Upper lobe of left lung (tissue), 4 donors: ENCODE results near the gene SFSWAP.

ENCODE experiments used
- CTCF ChIP-seq, 6 experiments: fragments of 450-650 bp in 4 of 6; fragments of 200-600 bp in 2 of 6; sonication (generic) in 2 of 6; IDR thresholded peaks; one replicate each; pipeline ENCODE4 v1.5.1; 2016 to 2019; ENCODE audit warnings: antibody characterized with exemption in 6 of 6
- POLR2A ChIP-seq, 4 donors: fragments of 450-650 bp; IDR thresholded peaks; one replicate each; pipeline ENCODE4 v1.5.1; 2016 to 2017; ENCODE audit warnings: antibody characterized with exemption in 4 of 4, mild to moderate bottlenecking in 2 of 4

GRCh38 chr12:131836714-131837397 lies 126.0 kb downstream of the SFSWAP start:
- TF ChIP-seq CTCF (IDR thresholded peaks at IDR 0.05) (no peak), POLR2A (IDR thresholded peaks at IDR 0.05) (no peak)
